Cardiac fibroblast (primary cell): Measurements from ENCODE around the gene GPR107.

ENCODE experiments used
- DNase-seq, 2 donors: peaks; one replicate each; pipeline versions ENCODE4 v3.0.0 to v3.0.0-alpha.2; 2010; ENCODE audit warnings: low read depth in 2 of 2
- H3K4me3 ChIP-seq, 2 donors: replicated peaks in 1 of 2; 1 replicate in 1 of 2; 2 replicates in 1 of 2; pipeline ENCODE4 v1.5.1; 2011; ENCODE audit warnings: low read depth in 2 of 2, low read length in 2 of 2, mild to moderate bottlenecking in 2 of 2, moderate library complexity in 1 of 2
- TF ChIP-seq, protein P1 (sequence below): IDR thresholded peaks from one replicate; pipeline ENCODE4 v1.5.1; 2011; ENCODE audit warnings: low read depth, mild to moderate bottlenecking, low read length, inconsistent platforms

The GPR107 gene

DNA sequence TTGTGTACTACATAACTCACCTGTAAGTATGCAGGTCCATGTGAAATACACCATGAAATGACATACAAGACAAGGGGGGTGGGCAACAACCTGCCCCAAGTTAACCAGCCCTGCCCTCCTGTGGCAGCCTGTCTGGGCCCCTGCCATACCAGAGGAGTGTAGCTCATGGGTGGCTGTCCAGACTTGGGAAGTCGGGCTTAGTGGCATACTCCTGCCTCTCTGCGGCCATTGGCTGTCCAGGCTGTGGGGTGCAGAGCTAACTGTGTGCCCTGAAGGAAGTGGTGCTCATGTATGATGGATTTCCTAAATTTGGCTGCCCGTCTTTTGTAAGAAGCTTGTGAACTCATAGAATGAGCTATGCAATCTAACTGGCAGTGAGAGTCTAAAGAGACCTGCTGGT is 47.0 kb downstream of the GPR107 start:
- TF ChIP-seq, protein P1, sequence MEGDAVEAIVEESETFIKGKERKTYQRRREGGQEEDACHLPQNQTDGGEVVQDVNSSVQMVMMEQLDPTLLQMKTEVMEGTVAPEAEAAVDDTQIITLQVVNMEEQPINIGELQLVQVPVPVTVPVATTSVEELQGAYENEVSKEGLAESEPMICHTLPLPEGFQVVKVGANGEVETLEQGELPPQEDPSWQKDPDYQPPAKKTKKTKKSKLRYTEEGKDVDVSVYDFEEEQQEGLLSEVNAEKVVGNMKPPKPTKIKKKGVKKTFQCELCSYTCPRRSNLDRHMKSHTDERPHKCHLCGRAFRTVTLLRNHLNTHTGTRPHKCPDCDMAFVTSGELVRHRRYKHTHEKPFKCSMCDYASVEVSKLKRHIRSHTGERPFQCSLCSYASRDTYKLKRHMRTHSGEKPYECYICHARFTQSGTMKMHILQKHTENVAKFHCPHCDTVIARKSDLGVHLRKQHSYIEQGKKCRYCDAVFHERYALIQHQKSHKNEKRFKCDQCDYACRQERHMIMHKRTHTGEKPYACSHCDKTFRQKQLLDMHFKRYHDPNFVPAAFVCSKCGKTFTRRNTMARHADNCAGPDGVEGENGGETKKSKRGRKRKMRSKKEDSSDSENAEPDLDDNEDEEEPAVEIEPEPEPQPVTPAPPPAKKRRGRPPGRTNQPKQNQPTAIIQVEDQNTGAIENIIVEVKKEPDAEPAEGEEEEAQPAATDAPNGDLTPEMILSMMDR = no peak
- no peak for DNase-seq
- no peak overlapping the region for H3K4me3 ChIP-seq

GRCh38 chr9:130101915-130102314 is 48.2 kb downstream of the GPR107 start:
- no peak for DNase-seq
- TF ChIP-seq, protein P1 = no peak

GRCh38 chr9:130104491-130105193 is 50.9 kb downstream of the GPR107 start:
- peak in 1 of 2 donors; percentile 41 for DNase-seq
- H3K4me3 ChIP-seq = no peak overlapping the region
- TF ChIP-seq, protein P1 = no peak

More at GRCh38 chr9:130101915-130102314, 48.2 kb downstream of the GPR107 start:
- H3K4me3 ChIP-seq = no peak overlapping the region

DNA sequence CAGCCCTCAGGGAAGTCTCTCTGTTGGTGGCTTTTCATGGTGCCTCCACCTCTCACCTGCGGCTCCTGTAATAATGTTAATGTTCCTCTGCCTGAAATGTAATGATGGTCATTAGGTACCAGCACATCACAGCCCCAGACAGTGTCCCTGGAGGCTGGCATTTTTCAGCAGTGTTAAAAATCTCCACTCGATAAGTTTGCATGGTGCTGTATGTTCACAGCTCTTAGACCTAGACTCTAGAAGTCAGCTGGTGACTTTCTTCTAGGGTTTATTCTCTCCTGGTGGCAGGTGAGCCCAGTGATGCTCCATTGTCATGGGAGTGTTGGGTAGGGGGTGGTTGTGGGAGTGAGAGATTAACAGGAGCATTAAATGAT is 53.1 kb downstream of the GPR107 start:
- H3K4me3 ChIP-seq = no peak overlapping the region
- no peak for DNase-seq
- TF ChIP-seq, protein P1 = no peak

DNA sequence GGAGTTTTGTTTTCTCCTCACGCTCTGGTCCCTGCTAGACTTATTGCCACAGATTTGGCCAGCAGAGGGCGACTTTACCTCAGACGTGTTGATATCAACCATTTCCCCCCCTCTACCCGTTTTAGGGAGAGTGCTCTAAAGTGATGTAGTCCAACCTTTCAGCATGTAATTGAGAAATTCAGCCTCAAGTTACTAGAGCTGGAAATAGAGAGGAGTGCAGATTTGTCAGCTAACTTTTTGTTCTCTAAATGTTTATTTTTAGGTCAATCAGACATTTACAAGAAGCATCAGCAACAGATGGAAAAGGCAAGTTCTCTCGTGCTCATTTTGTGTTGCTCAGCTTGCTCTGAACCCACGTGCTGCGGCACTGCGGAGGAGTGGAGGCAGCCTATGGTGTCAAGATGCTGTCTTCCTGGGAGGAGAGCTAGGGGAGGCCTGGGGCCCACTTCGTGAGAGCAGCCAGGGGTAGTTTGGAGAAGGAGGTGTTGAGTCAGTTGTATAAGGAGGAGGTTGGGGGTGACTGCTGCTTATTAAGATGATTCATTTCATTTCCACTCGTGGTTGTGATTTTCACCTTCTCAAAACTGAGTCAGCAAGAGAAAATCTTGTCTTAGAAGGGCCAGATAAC is 53.6 kb downstream of the GPR107 start:
- TF ChIP-seq, protein P1 = peak; percentile 82
- H3K4me3 ChIP-seq = no peak overlapping the region
- DNase-seq = peak; percentile 88 to 89

GRCh38 chr9:130107955-130108354 is 54.2 kb downstream of the GPR107 start:
- no peak for DNase-seq
- no peak overlapping the region for H3K4me3 ChIP-seq
- TF ChIP-seq, protein P1 = no peak
